HCT116 (cell line): ENCODE measurements around the gene FBXO17. TPM values are rescaled to one million over a fixed set of nuclear protein-coding genes. Genes with fewer than 3 reads are reported as not detected.

Experiments
- ATAC-seq: fragments of 200-7000 bp; cut with Tn5 transposase; 2 replicates; pipeline ENCODE4 v1.9.1; 2020; ENCODE audit warnings: mild to moderate bottlenecking, moderate library complexity
- BruUV-seq: library from RNA; stranded (reverse); fragments of 400-500 nt; replicated peaks from 2 replicates; lab custom pipeline; 2021; lab: Mats Ljungman, UMichigan
- CTCF ChIA-PET: fragments of 300-600 bp; sonication (Branson Sonifier 250); formaldehyde crosslinking; loops from one replicate; lab custom pipeline; 2021; ENCODE audit warnings: antibody characterized with exemption; lab: Charles Lee
- POLR2A ChIA-PET: fragments of 300-600, 350-600 bp; sonication (Branson Sonifier 250); formaldehyde crosslinking; loops from one replicate; lab custom pipeline; 2021; ENCODE audit warnings: antibody characterized with exemption; lab: Charles Lee
- RAD21 ChIA-PET, 2 experiments: fragments of 300-600 bp; sonication (Branson Sonifier 250); formaldehyde crosslinking; loops; one replicate each; lab custom pipeline; 2023; ENCODE audit warnings: low total read pairs in 2 of 2; ENCODE audit not compliant: uncharacterized antibody in 2 of 2, unreplicated experiment in 2 of 2, low non-redundant PET in 1 of 2; lab: Charles Lee
- DNase-seq: peaks from one replicate; pipeline ENCODE4 v3.0.0-alpha.2; 2010; ENCODE audit warnings: low read depth, low spot score
- H2AFZ ChIP-seq: fragments of 200-600 bp; shearing (Covaris generic), sonication (generic); 2 replicates; pipeline ENCODE4 v1.6.1; 2017; ENCODE audit warnings: low read depth, mixed run types, mixed read lengths, antibody characterized with exemption, low read length; ENCODE audit not compliant: poor library complexity, severe bottlenecking
- H3K27ac ChIP-seq: 2 replicates; pipeline ENCODE4 v1.5.1; 2012; ENCODE audit warnings: low read depth, low read length
- H3K27me3 ChIP-seq: fragments of 200-600 bp; sonication (generic); 2 replicates; pipeline ENCODE4 v1.6.1; 2016; ENCODE audit warnings: mixed run types, low read length, mixed read lengths; ENCODE audit not compliant: insufficient read depth
- H3K36me3 ChIP-seq, 2 experiments: fragments of 200-500 bp in 1 of 2; fragments of 200-600 bp in 1 of 2; sonication (Bioruptor generic) in 1 of 2; sonication (generic) in 1 of 2; 2 replicates each; pipeline versions ENCODE4 v1.5.1 to v1.6.1; 2014 to 2016; ENCODE audit warnings: low read length in 2 of 2, inconsistent platforms in 1 of 2, mixed read lengths in 1 of 2, mixed run types in 1 of 2; ENCODE audit not compliant: insufficient read depth in 2 of 2, control insufficient read depth in 1 of 2
- H3K4me1 ChIP-seq, 2 experiments: fragments of 200-600 bp in 1 of 2; sonication (generic) in 1 of 2; 2 replicates each; pipeline versions ENCODE4 v1.5.1 to v1.6.1; 2012 to 2017; ENCODE audit warnings: low read length in 2 of 2, inconsistent platforms in 1 of 2, mild to moderate bottlenecking in 1 of 2, mixed read lengths in 1 of 2, mixed run types in 1 of 2, moderate library complexity in 1 of 2; ENCODE audit not compliant: insufficient read depth in 2 of 2, control insufficient read depth in 1 of 2
- H3K4me2 ChIP-seq: fragments of 200-600 bp; sonication (generic); 2 replicates; pipeline ENCODE4 v1.6.1; 2017; ENCODE audit warnings: mixed run types, low read length, mixed read lengths
- H3K4me3 ChIP-seq, 2 experiments: fragments of 200-600 bp in 1 of 2; sonication (generic) in 1 of 2; replicated peaks in 1 of 2; 2 replicates each; pipeline ENCODE4 v1.5.1; 2011 to 2016; ENCODE audit warnings: low read length in 2 of 2, control low read depth in 1 of 2, low read depth in 1 of 2, mild to moderate bottlenecking in 1 of 2, mixed read lengths in 1 of 2, mixed run types in 1 of 2
- H3K79me2 ChIP-seq: fragments of 200-600 bp; sonication (generic); 2 replicates; pipeline ENCODE4 v1.6.1; 2017; ENCODE audit warnings: mild to moderate bottlenecking, mixed run types, low read length, moderate library complexity, mixed read lengths; ENCODE audit not compliant: insufficient read depth
- H3K9ac ChIP-seq: fragments of 200-600 bp; sonication (generic); 2 replicates; pipeline ENCODE4 v1.6.1; 2016; ENCODE audit warnings: low read length, mixed read lengths
- H3K9me2 ChIP-seq: fragments of 200-600 bp; sonication (generic), shearing (Covaris generic); 2 replicates; pipeline ENCODE4 v1.6.1; 2017; ENCODE audit warnings: mixed run types, mild to moderate bottlenecking, moderate library complexity; ENCODE audit not compliant: insufficient read depth
- H3K9me3 ChIP-seq, 2 experiments: fragments of 200-500 bp in 1 of 2; fragments of 200-600 bp in 1 of 2; sonication (Bioruptor generic) in 1 of 2; sonication (generic) in 1 of 2; 2 replicates each; pipeline ENCODE4 v1.6.1; 2014 to 2017; ENCODE audit warnings: low read length in 2 of 2, mixed read lengths in 2 of 2, inconsistent platforms in 1 of 2, low read depth in 1 of 2, mild to moderate bottlenecking in 1 of 2, mixed run types in 1 of 2, moderate library complexity in 1 of 2; ENCODE audit not compliant: control insufficient read depth in 1 of 2, insufficient read depth in 1 of 2
- H4K20me1 ChIP-seq: fragments of 200-600 bp; sonication (generic), shearing (Covaris generic); 2 replicates; pipeline ENCODE4 v1.6.1; 2017; ENCODE audit warnings: mixed run types, mild to moderate bottlenecking, moderate library complexity; ENCODE audit not compliant: insufficient read depth
- CBX3 ChIP-seq: IDR thresholded peaks from 2 replicates; pipeline ENCODE4 v1.6.1; 2012; ENCODE audit warnings: low read depth
- CEBPB ChIP-seq: IDR thresholded peaks from 2 replicates; pipeline ENCODE4 v1.6.1; 2012; ENCODE audit warnings: low read depth
- CTCF ChIP-seq, 3 experiments: fragments of 200-600 bp in 1 of 3; sonication (generic) in 1 of 3; IDR thresholded peaks in 2 of 3; conservative IDR thresholded peaks in 1 of 3; 2 replicates each; pipeline ENCODE4 v1.5.1; 2012 to 2017; ENCODE audit warnings: low read depth in 2 of 3, low read length in 2 of 3, antibody characterized with exemption in 1 of 3, borderline replicate concordance in 1 of 3, control low read depth in 1 of 3, mild to moderate bottlenecking in 1 of 3, mixed read lengths in 1 of 3, mixed run types in 1 of 3, moderate library complexity in 1 of 3; ENCODE audit not compliant: insufficient read depth in 1 of 3
- ELF1 ChIP-seq: IDR thresholded peaks from 2 replicates; pipeline ENCODE4 v1.6.1; 2012; ENCODE audit warnings: low read depth, borderline replicate concordance
- EZH2 ChIP-seq: fragments of 200-600 bp; sonication (generic); IDR thresholded peaks from 2 replicates; pipeline ENCODE4 v1.6.1; 2017; ENCODE audit warnings: antibody characterized with exemption, mixed run types
- EZH2phosphoT487 ChIP-seq: fragments of 200-600 bp; IDR thresholded peaks from 2 replicates; pipeline ENCODE4 v1.6.1; 2018; ENCODE audit warnings: antibody characterized with exemption, borderline replicate concordance
- FOSL1 ChIP-seq: IDR thresholded peaks from 2 replicates; pipeline ENCODE4 v1.6.1; 2012; ENCODE audit warnings: low read depth
- JUND ChIP-seq: IDR thresholded peaks from 2 replicates; pipeline ENCODE4 v1.6.1; 2012
- RAD21 ChIP-seq: IDR thresholded peaks from 2 replicates; pipeline ENCODE4 v1.6.1; 2012; ENCODE audit warnings: low read depth, mild to moderate bottlenecking
- REST ChIP-seq: IDR thresholded peaks from 2 replicates; pipeline ENCODE4 v1.6.1; 2012; ENCODE audit warnings: low read depth
- SIN3A ChIP-seq: IDR thresholded peaks from 2 replicates; pipeline ENCODE4 v1.6.1; 2012; ENCODE audit warnings: low read depth
- SRF ChIP-seq: IDR thresholded peaks from 2 replicates; pipeline ENCODE4 v1.6.1; 2012; ENCODE audit warnings: low read depth
- TCF7L2 ChIP-seq: IDR thresholded peaks from 2 replicates; pipeline ENCODE4 v1.7.0; 2011; ENCODE audit warnings: borderline replicate concordance, inconsistent platforms; ENCODE audit not compliant: insufficient read depth, insufficient read length; ENCODE audit errors: extremely low read depth
- YY1 ChIP-seq: IDR thresholded peaks from 2 replicates; pipeline ENCODE4 v1.6.1; 2011; ENCODE audit warnings: low read length, low read depth, moderate library complexity, mild to moderate bottlenecking; ENCODE audit not compliant: insufficient replicate concordance; ENCODE audit errors: extremely low read depth
- ZFX ChIP-seq: fragments of 450-650 bp; IDR thresholded peaks from 2 replicates; pipeline ENCODE4 v1.6.1; 2017
- ZNF274 ChIP-seq: fragments of 200-500 bp; sonication (Bioruptor generic); IDR thresholded peaks from 2 replicates; pipeline ENCODE4 v1.6.1; 2014; ENCODE audit warnings: mild to moderate bottlenecking, low read depth, low read length, inconsistent platforms
- intact Hi-C: fragments of 100-400 bp; cut with micrococcal nuclease; formaldehyde crosslinking; loops from 2 replicates; pipeline ENCODE4 v1.10.0; 2022
- total RNA-seq: library from RNA; stranded (reverse); gene quantifications from one replicate; pipeline ENCODE4 v1.2.1, GENCODE V29; 2021; ENCODE audit not compliant: unreplicated experiment
- TF ChIP-seq, protein P1 (sequence below): IDR thresholded peaks from 2 replicates; pipeline ENCODE4 v1.6.1; 2012
- TF ChIP-seq, protein P2 (sequence below): IDR thresholded peaks from 2 replicates; pipeline ENCODE4 v1.6.1; 2012

Gene FBXO17
- total RNA-seq, 1 experiment from 2014 or later: 18.5 TPM

- H3K4me2 ChIP-seq: no peak overlapping the region
- intact Hi-C loops: no loop called here
- CTCF ChIA-PET: no interaction called here
- no peaks in the 10 kb centered on the region; a peak in 1 of 4 replicates for H3K36me3 ChIP-seq
- no peaks in the 10 kb centered on the region for H4K20me1 ChIP-seq
- no peak overlapping the region for H3K27ac ChIP-seq
- POLR2A ChIA-PET: no interaction called here
- no peaks in the 10 kb centered on the region for H3K4me1 ChIP-seq
- H3K79me2 ChIP-seq: no peaks in the 10 kb centered on the region
- H3K9me3 ChIP-seq: no peaks in the 10 kb centered on the region
- ATAC-seq: no peak
- no peak overlapping the region for H3K4me3 ChIP-seq
- H2AFZ ChIP-seq: no peak overlapping the region
- H3K9me2 ChIP-seq: no peaks in the 10 kb centered on the region
- H3K27me3 ChIP-seq: no peaks in the 10 kb centered on the region
- RAD21 ChIA-PET: no interaction called here
- H3K9ac ChIP-seq: no peak overlapping the region
- no peak for DNase-seq
- no TSS peak for BruUV-seq
- no peak for TF ChIP-seq SIN3A
- no peak for TF ChIP-seq CBX3
- TF ChIP-seq JUND: no peak
- TF ChIP-seq ZNF274: no peak
- TF ChIP-seq FOSL1: no peak
- TF ChIP-seq ELF1: no peak
- TF ChIP-seq EZH2phosphoT487: no peak
- no peak for TF ChIP-seq TCF7L2
- TF ChIP-seq ZFX: no peak
- TF ChIP-seq CEBPB: no peak
- no peak for TF ChIP-seq REST
- no peak for TF ChIP-seq CTCF (IDR thresholded peaks at IDR 0.05 in 2 of 3, conservative IDR thresholded peaks at IDR 0.05 in 1 of 3; ENCODE audit: borderline replicate concordance in 1 of 3, insufficient read depth in 1 of 3, low read depth in 2 of 3, low read length in 2 of 3)
- no peak for TF ChIP-seq EZH2
- TF ChIP-seq, protein P1, sequence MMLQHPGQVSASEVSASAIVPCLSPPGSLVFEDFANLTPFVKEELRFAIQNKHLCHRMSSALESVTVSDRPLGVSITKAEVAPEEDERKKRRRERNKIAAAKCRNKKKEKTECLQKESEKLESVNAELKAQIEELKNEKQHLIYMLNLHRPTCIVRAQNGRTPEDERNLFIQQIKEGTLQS: no peak
- no peak for TF ChIP-seq SRF
- TF ChIP-seq YY1: no peak
- no peak for TF ChIP-seq RAD21
- TF ChIP-seq, protein P2, sequence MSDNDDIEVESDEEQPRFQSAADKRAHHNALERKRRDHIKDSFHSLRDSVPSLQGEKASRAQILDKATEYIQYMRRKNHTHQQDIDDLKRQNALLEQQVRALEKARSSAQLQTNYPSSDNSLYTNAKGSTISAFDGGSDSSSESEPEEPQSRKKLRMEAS: no peak
Measured at GRCh38 chr19:38915329-38916321, 59.9 kb downstream of the FBXO17 start.
